HG03175 (cell line): ENCODE measurements around the gene GEMIN8.

Experiments used
- ATAC-seq: cut with Tn5 transposase; IDR thresholded peaks from one replicate; pipeline ENCODE4 v1.9.1; 2021; ENCODE audit warnings: mild to moderate bottlenecking, moderate library complexity; ENCODE audit not compliant: unreplicated experiment

The GEMIN8 gene

DNA sequence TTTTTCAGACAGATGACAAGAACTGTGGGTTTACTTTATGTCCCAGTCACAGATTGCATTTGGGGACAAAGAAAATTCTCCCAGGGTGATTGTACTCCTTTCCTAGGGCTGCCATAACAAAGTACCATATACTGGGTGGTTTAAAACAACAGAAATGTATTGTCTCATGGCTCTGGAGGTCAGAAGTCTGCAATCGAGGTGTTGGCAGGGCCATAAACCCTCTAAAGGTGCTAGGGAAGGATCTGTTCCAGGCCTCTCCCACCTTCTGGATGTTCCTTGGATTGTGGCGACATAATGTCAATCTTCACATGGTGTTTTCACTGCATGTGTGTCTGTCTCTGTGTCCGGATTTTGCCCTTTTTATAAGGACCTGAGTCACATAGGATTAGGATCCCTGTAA, 12.3 kb downstream of the GEMIN8 start:
- no peak for ATAC-seq

DNA sequence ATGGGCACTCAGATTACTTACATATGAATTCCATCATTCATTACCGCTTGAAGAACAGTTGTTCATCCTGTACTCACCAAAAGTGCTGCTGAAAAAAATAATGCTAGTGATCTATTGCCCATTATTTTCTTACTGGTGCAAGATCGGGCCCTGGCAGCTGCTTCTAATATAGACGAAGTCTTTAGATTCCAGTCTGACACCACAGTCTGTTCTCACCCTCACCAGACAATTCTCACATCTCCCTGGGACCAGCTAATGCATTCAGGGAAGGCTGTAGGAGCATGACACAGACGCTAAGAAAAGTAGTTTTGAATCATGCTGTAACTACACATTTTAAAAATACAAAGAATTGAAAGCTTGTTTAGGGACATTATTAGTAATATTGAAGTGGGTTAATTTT, 13.8 kb downstream of the GEMIN8 start:
- ATAC-seq, result no peak

DNA sequence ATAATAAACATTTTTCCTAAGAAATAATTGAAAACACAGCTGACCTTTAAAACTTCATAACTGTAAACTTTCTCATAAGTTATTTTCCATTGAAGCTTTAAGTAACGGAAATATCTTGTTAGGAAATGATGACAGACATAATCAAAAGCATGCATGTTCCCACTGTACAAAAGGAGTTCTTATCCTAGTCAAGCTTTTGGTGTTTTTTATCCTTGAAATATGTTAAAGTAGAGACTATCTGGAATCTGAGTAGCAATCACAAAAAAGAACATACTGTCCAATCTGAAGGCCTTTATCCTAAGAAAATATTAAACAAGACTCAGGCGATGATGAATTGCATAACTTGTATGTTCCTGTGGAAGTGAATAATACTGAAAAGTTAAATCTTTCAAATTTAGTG, 14.4 kb downstream of the GEMIN8 start:
- no peak for ATAC-seq

DNA sequence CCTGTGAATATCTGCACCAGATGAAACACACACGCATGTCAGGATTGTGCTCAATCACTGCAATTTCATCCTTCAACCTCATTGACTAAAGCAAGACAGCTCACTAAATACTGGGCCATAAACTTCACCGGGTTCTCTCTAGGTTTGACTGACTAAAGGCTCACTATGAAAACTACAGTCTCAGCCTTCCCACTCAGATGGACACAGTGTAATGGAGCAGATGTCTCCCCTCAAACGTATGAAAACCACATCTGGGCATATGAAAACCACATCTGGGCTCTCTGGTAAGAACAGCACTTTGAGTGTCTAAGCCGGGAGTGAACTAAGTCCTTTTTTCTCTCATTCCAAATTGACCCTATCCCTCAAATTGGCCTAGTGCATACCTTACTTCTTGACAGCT, 15.2 kb downstream of the GEMIN8 start:
- ATAC-seq, result no peak

DNA sequence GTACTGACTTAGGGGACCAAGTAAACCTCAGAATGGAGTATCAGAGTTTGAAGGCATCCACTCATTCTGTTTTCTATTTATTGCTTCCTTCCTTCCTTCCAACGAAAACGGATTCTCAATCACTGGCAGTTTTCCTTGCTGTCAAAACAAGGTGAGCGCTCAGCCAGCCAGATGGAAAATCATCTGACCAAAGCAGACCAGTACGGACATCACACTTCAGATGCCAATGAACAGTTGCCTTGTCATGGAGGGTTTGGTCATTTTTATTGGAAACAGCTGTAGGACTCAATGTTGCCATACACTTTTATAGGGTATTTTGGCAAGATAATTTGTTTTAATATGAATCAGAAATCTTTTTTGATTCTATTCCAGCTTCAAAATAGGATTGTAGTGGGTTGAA, 16.6 kb downstream of the GEMIN8 start:
- no peak for ATAC-seq

DNA sequence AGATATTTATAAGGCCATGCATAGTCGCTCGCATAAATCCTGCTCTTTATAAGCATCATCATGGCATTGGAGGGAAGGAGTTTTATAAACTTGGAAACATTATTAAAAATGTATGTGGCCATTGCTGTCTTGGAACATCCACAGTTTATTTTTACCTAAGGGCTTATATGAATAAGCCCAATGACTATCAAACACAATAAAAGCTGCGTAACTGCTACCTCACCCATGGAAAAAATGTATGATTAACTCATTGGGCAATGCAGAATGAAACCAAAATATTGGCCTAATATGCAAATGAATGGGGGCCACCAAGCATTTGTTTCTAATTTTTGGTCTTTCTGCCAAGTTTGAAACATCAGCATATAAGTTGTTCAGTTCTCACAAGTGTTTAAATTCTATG, 19.1 kb downstream of the GEMIN8 start:
- no peak for ATAC-seq

DNA sequence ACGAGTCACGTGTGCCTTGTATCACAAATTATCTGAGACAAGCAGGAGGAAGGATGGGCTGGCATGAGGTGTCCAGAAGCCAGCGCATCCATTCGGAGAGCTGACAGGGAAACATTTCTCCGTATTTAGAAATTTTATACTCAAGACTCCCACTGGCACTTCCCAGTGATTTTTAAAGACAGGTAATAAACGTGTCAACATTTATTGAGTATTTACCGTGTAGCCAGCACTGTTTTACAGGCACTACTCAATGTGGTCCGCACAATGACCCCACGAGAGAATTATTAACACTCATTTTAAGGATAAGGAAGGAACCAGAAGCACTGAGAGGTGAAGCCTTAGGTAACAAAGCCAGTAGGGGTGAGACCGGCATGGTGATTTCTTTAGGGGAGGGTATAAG, 23.2 kb downstream of the GEMIN8 start:
- ATAC-seq, result no peak

DNA sequence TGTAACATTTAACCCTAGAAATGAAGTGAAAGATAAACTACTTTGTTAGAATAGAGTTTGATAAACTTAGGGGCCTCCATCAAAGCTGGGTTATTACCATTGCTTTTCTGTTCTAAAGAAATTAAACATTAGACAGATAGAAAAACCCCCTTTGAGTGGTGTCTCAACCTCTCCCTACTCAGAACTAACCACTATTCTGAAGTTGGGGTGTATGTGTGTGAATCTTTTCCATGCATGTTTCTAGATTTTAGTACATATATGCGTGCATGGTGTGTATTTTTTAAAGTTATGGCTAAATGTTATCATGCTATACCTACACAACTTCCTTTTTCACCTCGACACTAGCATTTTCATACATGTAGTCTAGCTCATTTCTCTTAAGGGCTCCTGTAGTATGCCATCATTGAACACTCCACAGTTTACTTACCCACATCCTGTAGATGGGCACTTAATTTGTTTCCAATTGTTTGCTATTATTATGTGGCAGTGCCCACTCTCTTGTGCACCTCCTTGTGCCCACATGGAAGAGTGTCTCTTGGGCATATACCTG, 25.7 kb downstream of the GEMIN8 start:
- ATAC-seq, result no peak

DNA sequence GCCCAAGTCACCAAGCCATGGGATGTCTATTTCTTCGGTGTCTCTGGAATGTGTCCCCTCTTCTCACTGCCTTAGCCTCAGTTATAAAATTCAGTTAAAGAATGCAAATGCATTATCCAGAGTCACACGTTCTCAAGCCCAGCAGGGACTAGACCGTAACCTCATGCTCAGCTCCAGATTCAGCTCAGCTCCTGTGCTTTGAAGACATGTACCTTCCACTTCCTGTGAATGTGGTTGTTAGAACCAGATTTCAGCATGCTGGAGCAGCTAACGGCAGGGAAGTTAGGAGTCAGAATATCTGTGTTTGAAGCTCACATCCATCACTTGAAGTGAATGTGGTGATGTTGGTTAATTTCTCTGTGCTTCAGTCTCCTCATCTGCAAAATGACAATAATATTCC, 26.7 kb downstream of the GEMIN8 start:
- ATAC-seq, result no peak

DNA sequence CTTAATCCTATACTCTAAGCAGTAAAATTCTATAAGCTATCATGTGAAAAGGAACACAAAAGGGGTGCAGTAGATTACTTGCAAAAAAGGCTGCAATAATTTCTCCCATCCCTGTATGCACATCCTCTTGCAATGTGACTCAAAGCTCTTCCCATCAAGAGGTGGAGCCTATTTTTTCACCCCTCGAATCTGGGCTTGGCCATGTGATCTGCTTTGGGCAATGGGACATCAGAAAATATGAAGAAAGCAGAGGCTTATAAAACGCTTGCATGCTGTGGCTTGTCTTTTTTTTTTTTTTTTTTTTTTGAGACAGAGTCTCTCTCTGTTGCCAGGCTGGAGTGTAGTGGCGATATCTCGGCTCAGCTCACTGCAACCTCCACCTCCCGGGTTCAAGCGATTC, 33.0 kb downstream of the GEMIN8 start:
- ATAC-seq, result no peak

DNA sequence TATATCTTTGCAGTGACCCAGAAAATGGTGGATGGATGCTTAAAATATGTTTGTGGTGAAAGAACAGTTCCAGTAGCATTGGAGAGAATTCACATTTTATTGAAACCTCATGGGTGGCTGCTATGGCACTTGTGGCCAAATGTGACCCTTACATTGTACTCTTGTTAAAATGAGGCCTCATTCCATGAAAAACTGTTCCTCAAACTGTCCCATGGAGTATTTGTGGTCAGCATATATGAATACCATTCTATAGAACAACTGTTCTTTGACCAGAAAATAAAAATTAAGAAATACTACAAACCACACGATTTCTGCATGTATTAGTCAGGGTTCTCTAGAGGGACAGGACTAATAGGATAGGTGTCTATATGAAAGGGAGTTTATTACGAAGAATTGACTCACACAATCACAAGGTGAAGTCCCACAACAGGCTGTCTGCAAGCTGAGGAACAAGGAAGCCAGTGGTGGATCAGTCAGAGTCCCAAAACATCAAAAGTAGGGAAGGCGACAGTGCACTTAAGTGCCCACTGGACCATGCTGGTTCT, 35.1 kb downstream of the GEMIN8 start:
- ATAC-seq, result no peak

DNA sequence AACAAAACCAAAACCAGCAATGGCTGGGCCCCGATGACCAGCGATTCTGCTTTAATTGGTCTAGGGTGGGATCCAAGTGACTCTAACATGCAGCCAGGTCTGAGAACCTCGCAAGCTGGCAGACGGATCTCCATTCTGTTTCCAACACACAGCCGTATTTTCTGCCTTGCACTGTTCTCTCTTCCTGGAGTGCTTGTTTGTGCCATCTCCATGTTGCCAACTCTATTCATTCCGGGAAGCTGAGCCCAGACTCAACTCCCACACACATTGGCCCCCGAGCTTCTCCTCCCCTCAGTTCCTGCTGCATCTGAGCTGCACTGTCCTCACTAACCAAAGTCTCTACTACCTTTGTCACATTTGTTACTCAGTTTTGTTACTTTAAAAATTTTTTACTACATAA, 35.6 kb downstream of the GEMIN8 start:
- ATAC-seq, result no peak

DNA sequence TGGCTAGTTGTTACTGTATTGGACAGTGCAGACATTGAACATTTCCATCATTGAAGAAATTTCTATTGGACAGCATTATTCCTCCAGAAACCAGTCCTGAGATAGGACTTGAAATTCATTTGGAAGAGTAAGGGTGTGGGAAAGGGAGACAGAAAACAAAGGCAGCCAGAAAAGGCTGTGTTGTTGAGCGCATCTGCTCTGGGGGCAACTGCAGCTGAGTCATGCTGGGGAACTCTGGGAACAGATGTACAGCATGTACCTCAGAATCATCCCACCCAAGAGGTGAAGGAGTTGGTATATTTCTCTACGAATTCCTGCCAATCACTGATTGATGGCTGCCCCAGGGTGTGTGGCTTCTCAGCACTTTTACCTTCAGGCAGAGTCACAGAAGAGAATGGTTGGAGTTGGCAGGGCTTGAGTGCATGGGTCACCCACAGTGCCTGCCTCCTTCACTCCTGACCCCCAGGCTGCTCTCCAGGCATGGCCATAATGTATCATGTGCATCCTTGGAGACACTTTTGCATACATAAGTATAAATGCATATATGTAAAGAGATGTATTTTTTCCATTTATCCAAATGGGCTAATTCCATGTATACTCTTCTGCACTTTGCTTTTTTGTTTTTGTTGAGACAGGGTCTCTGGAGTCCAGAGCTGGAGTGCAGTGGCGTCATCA, 39.4 kb downstream of the GEMIN8 start:
- ATAC-seq, result no peak

DNA sequence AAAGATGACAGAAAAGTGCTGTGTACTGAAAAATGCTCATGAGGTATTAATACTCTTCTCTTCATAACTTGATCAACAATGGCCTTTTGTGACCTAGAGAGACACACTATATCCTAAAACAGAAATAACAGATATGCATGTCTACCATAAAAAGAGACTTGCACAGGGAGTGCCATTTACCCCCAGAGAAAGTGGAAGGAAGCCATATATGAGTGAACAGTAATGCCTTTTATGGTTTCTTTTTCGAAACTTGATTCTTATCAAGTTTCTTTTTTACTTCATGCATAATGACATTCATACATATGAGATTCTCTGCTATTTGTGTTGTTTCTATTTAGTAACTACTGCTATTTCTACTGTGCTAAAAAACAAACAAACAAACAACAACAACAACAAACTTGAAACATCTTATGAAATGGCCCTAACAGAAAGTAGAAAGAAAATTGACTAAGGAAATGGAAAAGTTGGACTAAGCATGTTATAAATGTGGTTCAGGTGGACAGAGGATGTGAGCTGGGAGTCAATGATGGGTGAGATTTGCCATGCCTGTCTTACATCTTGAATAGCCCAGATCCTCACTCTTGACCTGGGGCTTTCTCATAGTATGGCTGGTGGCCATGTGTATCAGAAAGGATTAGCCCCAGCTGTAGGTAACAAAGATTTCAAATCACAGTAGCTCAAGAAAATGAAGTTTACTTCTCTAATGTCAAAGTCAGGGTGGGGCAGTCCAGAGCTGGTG, 43.8 kb downstream of the GEMIN8 start:
- no peak for ATAC-seq

DNA sequence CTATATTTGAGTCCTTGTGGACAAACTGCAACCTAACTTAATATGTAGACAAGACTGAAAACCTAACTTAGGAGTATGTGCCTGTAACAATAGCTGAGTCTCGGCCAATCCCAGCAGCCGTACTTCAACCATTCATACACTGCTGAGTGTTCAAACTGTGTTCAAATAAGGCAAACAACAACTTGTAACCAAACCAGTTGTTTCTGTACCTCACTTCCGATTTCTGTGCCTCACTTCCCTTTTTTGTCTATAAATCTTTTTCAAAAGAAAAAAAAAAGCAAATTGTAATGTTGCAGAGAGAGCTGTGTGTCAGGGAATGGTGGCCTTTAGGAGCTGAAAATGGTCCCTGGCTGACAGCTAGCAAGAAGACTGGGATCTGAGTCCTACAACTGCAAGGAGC, 46.0 kb downstream of the GEMIN8 start:
- ATAC-seq, result no peak

DNA sequence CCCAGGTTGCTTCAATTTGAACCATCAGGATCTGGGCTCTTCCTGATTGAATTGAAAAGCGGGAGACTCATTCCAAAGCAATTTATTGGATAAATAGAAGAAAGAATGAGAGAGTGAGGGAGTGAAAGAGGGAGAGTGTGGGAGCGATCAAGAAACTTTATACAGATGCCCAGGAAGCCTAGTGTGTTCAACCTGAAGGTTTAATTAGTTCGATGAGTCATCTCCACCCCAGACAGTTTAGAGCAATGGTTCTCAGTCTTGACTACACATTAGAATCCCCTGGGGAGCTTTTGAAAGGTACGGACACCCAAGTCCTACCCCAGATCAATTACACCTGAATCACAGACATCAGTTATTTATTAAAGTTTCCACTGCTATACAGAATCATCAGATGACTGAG, 61.5 kb downstream of the GEMIN8 start:
- ATAC-seq, result no peak

DNA sequence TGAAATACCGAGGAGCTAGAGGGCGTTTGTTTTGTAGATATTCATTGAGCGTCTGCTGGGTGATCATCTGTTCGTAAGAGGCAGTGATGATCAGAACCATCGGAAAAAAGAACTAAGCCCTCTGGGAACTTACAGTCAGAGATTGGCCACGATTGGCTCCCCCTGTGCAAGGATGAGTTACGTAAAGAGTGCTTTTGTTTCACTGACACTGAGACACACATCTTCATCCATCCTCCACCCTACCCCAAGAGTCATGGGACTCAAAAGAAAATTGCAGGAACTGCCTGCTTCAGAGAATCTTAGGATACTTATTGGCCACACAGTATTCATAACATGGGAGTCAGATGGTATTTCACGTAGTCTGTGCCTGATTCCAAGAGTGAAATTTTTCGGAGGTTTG, 62.1 kb downstream of the GEMIN8 start:
- ATAC-seq, result no peak

DNA sequence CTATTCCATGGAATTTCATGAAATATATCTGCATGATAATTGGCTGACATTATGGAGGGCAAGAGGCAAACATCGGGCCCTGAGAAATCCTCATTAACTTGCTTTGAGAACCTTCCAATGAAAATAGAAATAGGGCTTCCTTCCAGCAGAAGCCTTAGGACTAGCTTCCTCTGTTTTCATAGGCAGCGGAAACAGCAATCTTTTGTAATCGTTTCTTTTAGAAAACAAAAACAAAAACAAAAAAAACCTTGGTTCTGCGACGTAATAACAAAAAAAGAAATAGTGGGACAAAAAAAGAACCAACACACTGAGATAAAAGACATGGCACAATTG, 62.9 kb downstream of the GEMIN8 start:
- ATAC-seq, result no peak

DNA sequence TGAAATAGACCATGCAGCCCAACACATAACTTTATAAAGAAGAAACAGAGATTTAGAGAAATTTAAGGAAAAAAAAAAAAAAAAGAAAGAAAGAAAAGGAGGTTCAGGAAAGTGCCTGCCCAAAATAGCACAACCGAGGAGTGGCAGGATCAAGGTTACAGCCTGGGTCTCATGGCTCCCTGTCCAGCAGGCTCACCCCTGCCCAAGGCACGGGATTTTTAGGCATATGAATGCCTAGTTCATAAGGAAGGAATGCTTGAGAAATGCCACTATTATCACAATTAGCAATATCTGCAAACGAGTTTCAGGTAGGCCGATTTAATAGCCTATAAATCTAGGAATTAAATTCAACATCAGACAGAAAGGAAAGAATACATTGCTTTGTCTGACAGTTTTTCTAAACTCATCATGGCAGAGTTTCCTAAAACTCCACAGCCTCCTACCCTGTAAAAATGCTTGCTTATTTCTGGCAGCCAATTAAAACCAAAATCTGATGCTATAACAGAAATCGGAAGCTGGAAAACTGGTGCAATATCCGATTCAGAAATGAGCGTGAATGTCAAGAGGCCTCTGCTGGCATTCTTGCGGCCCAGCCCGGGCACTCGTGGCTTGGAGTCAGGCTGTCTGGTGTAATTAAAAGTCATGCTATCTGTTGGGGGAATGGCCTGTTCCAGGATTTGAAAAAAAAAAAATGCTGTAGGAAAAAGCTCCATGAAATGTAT, 63.5 kb downstream of the GEMIN8 start:
- no peak for ATAC-seq

DNA sequence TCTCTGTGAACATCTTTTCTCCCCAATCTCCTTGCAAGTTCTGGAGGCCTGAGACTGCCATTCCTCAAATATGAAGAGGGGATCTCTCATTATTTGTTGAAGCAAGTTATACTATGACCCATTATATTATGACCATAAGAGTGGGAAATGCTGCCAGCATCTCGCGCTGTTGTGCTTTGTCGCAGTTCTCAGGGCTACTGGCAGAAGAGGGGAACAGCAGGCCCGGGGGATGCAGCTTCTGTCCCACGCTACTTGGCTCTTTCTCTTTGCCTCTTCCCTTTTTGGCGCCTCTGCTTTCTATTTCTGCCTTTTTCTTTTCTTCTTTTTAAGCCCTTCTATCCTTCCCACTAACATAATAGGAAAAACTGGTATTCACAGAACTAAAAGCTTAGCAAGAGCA, 64.2 kb downstream of the GEMIN8 start:
- no peak for ATAC-seq

DNA sequence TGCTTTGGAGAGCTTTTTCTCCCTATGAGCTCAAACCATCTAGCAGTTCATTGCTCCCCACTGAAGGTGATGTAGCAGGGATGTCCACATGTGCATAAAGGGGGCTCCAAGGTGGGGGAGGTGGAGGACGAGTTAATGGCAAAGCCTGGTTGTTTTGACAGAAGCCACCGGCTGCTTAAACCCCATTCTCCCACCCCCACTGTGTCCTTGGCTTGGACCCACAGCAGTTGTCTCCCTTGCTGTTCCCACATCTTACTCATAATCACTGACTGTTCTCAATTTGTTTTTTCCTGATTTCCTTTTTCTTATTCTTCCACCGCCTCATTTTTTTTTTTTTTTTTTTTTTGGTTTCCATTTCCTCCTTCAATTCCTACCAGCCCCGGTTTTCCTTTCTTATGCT, 72.7 kb downstream of the GEMIN8 start:
- no peak for ATAC-seq
